Breast epithelium (tissue), 3 donors: ENCODE data around the gene PLAAT4.
"Not testable (repeated sequence)": the region's sequence is repeated elsewhere in the genome, so short reads cannot be mapped to it uniquely, and the experiment has no call there.

Experiments used
- CTCF ChIP-seq, 3 donors: fragments of 450-650 bp; IDR thresholded peaks; one replicate each; pipeline ENCODE4 v1.5.1; 2016 to 2017; ENCODE audit warnings: antibody characterized with exemption in 3 of 3, mild to moderate bottlenecking in 3 of 3, moderate library complexity in 3 of 3
- POLR2AphosphoS5 ChIP-seq, 3 donors: sonication (generic); formaldehyde crosslinking; IDR thresholded peaks; one replicate each; pipeline ENCODE4 v1.6.1; 2017; ENCODE audit warnings: antibody characterized with exemption in 3 of 3

- not testable (repeated sequence) for TF ChIP-seq CTCF, POLR2AphosphoS5 (IDR thresholded peaks at IDR 0.05)
Measured at GRCh38 chr11:63578882-63579281, 42.3 kb downstream of the PLAAT4 start.
